Hepatic stellate cell (primary cell): Measurements from ENCODE around the gene DNAAF2.

Experiments
- DNase-seq: peaks from one replicate; pipeline ENCODE4 v3.0.0; 2011; ENCODE audit warnings: low spot score

DNAAF2 gene

GRCh38 chr14:49584058-49584457, 51.0 kb downstream of the DNAAF2 start:
- no peak for DNase-seq

- DNase-seq = no peak
Observed at GRCh38 chr14:49583629-49584028, 51.4 kb downstream of the DNAAF2 start.

GRCh38 chr14:49582113-49582977, 52.7 kb downstream of the DNAAF2 start:
- DNase-seq = no peak

- DNase-seq = no peak
Observed at GRCh38 chr14:49581209-49582112, 53.6 kb downstream of the DNAAF2 start.

- no peak for DNase-seq
Observed at GRCh38 chr14:49579841-49580240, 55.2 kb downstream of the DNAAF2 start.

- DNase-seq = no peak
Observed at GRCh38 chr14:49578141-49578540, 56.9 kb downstream of the DNAAF2 start.
